OCI-LY1 (cell line): ENCODE data around the gene FZD7.

Experiments used
- CTCF ChIP-seq: fragments of 200-600 bp; sonication (generic), shearing (Covaris generic); IDR thresholded peaks from 2 replicates; pipeline ENCODE4 v1.5.1; 2017; ENCODE audit warnings: mild to moderate bottlenecking, antibody characterized with exemption, low read length, moderate library complexity, mixed read lengths
- EZH2 ChIP-seq: fragments of 200-600 bp; sonication (generic), shearing (Covaris generic); IDR thresholded peaks from 2 replicates; pipeline ENCODE4 v1.8.0; 2017; ENCODE audit warnings: borderline replicate concordance, mixed run types, mild to moderate bottlenecking, antibody characterized with exemption, low read length, moderate library complexity, mixed read lengths

DNA sequence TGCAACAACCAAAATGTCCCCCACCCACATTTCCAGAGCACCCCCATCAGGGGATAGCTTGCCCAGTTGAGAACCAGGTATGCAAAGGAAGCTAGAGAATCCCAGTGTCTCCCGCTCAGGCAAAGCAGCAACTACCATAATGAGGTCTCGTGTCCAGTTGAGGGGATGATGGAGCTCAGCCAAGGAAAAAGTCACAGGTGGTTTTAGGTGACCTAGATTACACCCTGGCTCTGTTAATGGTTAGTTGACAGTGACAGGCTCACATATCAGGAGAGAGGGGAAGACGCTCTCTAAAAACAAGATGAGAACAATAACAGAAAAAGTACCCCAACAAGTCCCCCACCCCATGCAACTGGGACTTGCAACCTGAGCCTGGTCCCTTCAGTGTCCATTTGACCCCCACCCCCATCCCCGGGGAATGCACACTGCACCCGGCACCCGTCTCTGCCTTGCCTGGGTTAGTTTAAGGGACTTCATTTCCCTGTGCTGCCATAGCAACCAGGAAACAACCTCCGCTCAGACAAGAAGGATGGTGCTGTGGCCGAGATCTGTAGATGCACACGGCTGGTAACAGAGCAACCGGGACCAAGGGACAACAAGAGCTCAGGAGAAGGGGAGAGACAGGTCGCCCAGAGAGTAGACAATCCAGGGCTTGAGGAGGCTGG is 39.2 kb downstream of the FZD7 start, which contains the start of gene KIAA2012:
- TF ChIP-seq CTCF (no peak), EZH2 (no peak)
